ENCODE measurements around the gene SLX4IP. TPM values are rescaled to one million over a fixed set of nuclear protein-coding genes. Genes with fewer than 3 reads are reported as not detected.

Gene SLX4IP
- total and polyA plus RNA-seq, 4 donors = 1.2 to 9.5 (median 4.3) TPM

DNA sequence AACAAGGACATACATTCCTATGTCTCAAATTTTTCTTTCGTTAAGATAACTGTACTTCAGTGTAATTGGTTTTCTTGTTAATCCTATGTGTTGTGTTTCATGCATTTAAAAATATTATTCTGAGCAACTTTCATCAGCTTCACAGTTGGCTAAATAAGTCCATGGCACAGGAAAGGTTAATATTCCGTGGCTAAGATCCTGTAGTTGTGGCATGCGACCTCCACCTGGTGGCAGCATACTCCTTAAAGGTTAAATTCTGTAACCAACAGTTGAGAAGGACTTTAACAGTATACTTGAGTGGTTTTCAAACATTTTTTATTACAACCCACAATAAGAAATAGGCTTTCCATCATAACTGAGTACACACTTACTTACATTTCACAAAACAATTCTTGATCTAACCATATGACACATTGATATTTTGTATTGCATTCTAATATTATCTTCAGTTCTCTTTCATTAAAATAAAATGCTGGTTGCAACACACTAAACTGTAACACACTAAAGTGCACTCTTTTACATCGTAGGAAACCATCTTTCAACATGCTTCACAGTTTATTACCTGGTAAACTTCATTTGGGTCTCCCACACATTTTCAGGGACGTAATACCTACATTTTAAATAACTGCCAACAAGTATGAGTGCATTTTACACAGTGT lies 118.3 kb downstream of the SLX4IP start:
- Histone ChIP-seq H3K27ac (ENCODE audit: low read depth in 1 of 2, low read length in 1 of 2) (no peak overlapping the region), H3K4me3 (no peak overlapping the region), H3K9me3 (ENCODE audit: control insufficient read depth in 4 of 4, insufficient read depth in 3 of 4, low read length in 3 of 4) (no peaks in the 10 kb centered on the region), H3K27me3 (ENCODE audit: control insufficient read depth in 3 of 3, insufficient read depth in 3 of 3, low read length in 2 of 3) (no peaks in the 10 kb centered on the region), H3K4me1 (ENCODE audit: control insufficient read depth in 5 of 5, insufficient read depth in 5 of 5, low read length in 5 of 5) (peaks cover 0 to 6% (median 3%) of the 10 kb centered on the region in 5 donors), H3K9ac (ENCODE audit: insufficient read depth in 1 of 2, low read length in 2 of 2) (no peak overlapping the region), H3K36me3 (ENCODE audit: control insufficient read depth in 4 of 4, insufficient read depth in 4 of 4, low read length in 4 of 4) (no peaks in the 10 kb centered on the region)
- DNase-seq = peak; percentile 77 to 86 (median 85)
- peak; percentile 64 for ATAC-seq (ENCODE audit: insufficient read depth, low FRiP score)
- 40% methylated on average over 5 of the region's 5 CpGs for WGBS, 2 donors
- TF ChIP-seq, protein P1, sequence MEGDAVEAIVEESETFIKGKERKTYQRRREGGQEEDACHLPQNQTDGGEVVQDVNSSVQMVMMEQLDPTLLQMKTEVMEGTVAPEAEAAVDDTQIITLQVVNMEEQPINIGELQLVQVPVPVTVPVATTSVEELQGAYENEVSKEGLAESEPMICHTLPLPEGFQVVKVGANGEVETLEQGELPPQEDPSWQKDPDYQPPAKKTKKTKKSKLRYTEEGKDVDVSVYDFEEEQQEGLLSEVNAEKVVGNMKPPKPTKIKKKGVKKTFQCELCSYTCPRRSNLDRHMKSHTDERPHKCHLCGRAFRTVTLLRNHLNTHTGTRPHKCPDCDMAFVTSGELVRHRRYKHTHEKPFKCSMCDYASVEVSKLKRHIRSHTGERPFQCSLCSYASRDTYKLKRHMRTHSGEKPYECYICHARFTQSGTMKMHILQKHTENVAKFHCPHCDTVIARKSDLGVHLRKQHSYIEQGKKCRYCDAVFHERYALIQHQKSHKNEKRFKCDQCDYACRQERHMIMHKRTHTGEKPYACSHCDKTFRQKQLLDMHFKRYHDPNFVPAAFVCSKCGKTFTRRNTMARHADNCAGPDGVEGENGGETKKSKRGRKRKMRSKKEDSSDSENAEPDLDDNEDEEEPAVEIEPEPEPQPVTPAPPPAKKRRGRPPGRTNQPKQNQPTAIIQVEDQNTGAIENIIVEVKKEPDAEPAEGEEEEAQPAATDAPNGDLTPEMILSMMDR (IDR thresholded peaks at IDR 0.05; ENCODE audit: control extremely low read depth, extremely low read depth) = peak; percentile 65

DNA sequence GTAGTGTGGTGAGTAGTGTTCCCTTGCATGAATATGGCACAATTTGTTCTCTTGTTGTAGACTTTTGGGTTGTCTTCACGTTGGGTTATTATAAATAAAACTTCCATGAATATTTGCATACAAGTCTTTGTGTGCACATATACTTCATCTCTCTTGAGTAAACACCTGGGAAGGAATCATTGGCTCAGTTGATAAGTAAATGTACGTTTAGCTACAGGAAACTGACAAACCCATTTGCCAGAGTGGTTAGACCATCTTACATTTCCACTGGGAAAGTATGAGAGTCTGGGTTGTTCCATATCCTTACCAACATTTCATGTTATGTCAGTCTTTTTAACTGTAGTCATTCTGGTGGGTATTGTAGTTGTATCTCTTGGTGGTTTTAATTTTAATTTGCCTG lies 119.2 kb downstream of the SLX4IP start:
- DNase-seq (no peak), ATAC-seq (ENCODE audit: insufficient read depth, low FRiP score) (no peak)
- no peak overlapping the region for H3K4me3 ChIP-seq
- H3K36me3 ChIP-seq (ENCODE audit: control insufficient read depth in 4 of 4, insufficient read depth in 4 of 4, low read length in 4 of 4) = no peaks in the 10 kb centered on the region
- WGBS, 2 donors = 51% methylated on average over 2 of the region's 2 CpGs
- no peak overlapping the region for H3K27ac ChIP-seq (ENCODE audit: low read depth in 1 of 2, low read length in 1 of 2)
- TF ChIP-seq, protein P1 (IDR thresholded peaks at IDR 0.05; ENCODE audit: control extremely low read depth, extremely low read depth) = no peak
- no peaks in the 10 kb centered on the region for H3K9me3 ChIP-seq (ENCODE audit: control insufficient read depth in 4 of 4, insufficient read depth in 3 of 4, low read length in 3 of 4)
- no peak overlapping the region for H3K9ac ChIP-seq (ENCODE audit: insufficient read depth in 1 of 2, low read length in 2 of 2)
- no peaks in the 10 kb centered on the region for H3K27me3 ChIP-seq (ENCODE audit: control insufficient read depth in 3 of 3, insufficient read depth in 3 of 3, low read length in 2 of 3)
- peaks cover 0 to 6% (median 1%) of the 10 kb centered on the region in 5 donors for H3K4me1 ChIP-seq (ENCODE audit: control insufficient read depth in 5 of 5, insufficient read depth in 5 of 5, low read length in 5 of 5)

DNA sequence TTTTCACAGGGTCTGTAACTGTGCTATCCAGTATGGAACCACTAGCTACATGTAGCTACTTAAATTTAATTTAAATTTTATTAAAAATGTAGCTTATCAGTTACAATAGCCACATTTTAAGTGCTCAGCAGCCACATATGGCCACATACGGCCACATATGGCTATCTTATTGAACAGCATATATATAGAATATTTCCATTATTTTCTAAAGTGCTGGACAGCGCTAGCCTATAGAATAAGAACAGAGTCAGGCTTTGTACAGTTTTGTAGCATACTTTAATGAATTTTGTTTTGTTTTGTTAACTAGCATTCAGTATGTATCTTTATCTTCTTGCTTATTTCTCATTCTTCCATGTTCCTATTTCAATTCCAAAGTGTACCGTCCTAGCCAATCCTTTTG lies 120.3 kb downstream of the SLX4IP start:
- TF ChIP-seq, protein P1 (IDR thresholded peaks at IDR 0.05; ENCODE audit: control extremely low read depth, extremely low read depth) = no peak
- ATAC-seq (ENCODE audit: insufficient read depth, low FRiP score) (no peak), DNase-seq (no peak)
- H3K27me3 ChIP-seq (ENCODE audit: control insufficient read depth in 3 of 3, insufficient read depth in 3 of 3, low read length in 2 of 3) = no peaks in the 10 kb centered on the region
- no peaks in the 10 kb centered on the region for H3K36me3 ChIP-seq (ENCODE audit: control insufficient read depth in 4 of 4, insufficient read depth in 4 of 4, low read length in 4 of 4)
- 97% methylated on average over 3 of the region's 3 CpGs for WGBS, 2 donors
- H3K4me1 ChIP-seq (ENCODE audit: control insufficient read depth in 5 of 5, insufficient read depth in 5 of 5, low read length in 5 of 5) = peaks cover 0 to 6% (median 0%) of the 10 kb centered on the region in 5 donors
- H3K27ac ChIP-seq (ENCODE audit: low read depth in 1 of 2, low read length in 1 of 2) = no peak overlapping the region
- no peak overlapping the region for H3K4me3 ChIP-seq
- no peak overlapping the region for H3K9ac ChIP-seq (ENCODE audit: insufficient read depth in 1 of 2, low read length in 2 of 2)
- no peaks in the 10 kb centered on the region for H3K9me3 ChIP-seq (ENCODE audit: control insufficient read depth in 4 of 4, insufficient read depth in 3 of 4, low read length in 3 of 4)
